Chondrocyte (in vitro differentiated cells): ENCODE data around the gene YTHDF1. TPM values are rescaled to one million over a fixed set of nuclear protein-coding genes. Genes with fewer than 3 reads are reported as not detected.

Source experiments
- DNase-seq: peaks from one replicate; pipeline ENCODE4 v3.0.0; 2021; ENCODE audit warnings: mixed read lengths, low spot score
- H3K27ac Mint-ChIP-seq: one replicate; pipeline ENCODE4 v1.8.0; 2021; ENCODE audit warnings: mild to moderate bottlenecking, moderate library complexity, mixed read lengths; ENCODE audit not compliant: unreplicated experiment
- H3K27me3 Mint-ChIP-seq: 2 replicates; pipeline ENCODE4 v1.8.0; 2021; ENCODE audit warnings: low read depth, mixed read lengths
- H3K36me3 Mint-ChIP-seq: 2 replicates; pipeline ENCODE4 v1.8.0; 2021; ENCODE audit warnings: low read depth, mixed read lengths
- H3K4me1 Mint-ChIP-seq: 2 replicates; pipeline ENCODE4 v1.8.0; 2021; ENCODE audit warnings: low read depth, mild to moderate bottlenecking, mixed read lengths
- H3K4me3 Mint-ChIP-seq: one replicate; pipeline ENCODE4 v1.8.0; 2021; ENCODE audit warnings: mild to moderate bottlenecking, moderate library complexity, mixed read lengths; ENCODE audit not compliant: unreplicated experiment
- H3K9me3 Mint-ChIP-seq: 2 replicates; pipeline ENCODE4 v1.8.0; 2021; ENCODE audit warnings: low read depth, mixed read lengths
- CTCF ChIP-seq: fragments of 200-600 bp; sonication (generic); IDR thresholded peaks from 2 replicates; pipeline ENCODE4 v1.5.0; 2021; ENCODE audit warnings: antibody characterized with exemption, mild to moderate bottlenecking, moderate library complexity
- total RNA-seq: library from RNA; stranded (reverse); gene quantifications from 3 replicates; pipeline ENCODE4 v1.2.1, GENCODE V29; 2021

YTHDF1 gene
- total RNA-seq, 1 donor from 2014 or later, result 39.1 TPM

- no peak for DNase-seq
- H3K4me3 Mint-ChIP-seq, result no peak overlapping the region
- peaks cover 12% of the 10 kb centered on the region for H3K4me1 Mint-ChIP-seq
- TF ChIP-seq CTCF, result no peak
- H3K36me3 Mint-ChIP-seq, result peaks cover 2% of the 10 kb centered on the region
- no peak overlapping the region for H3K27ac Mint-ChIP-seq
- H3K9me3 Mint-ChIP-seq, result no peaks in the 10 kb centered on the region
- H3K27me3 Mint-ChIP-seq, result peaks cover 47% of the 10 kb centered on the region
Measured at GRCh38 chr20:63174309-63175037, 41.5 kb downstream of the YTHDF1 start.

GRCh38 chr20:63173552-63174191, 42.3 kb downstream of the YTHDF1 start:
- peaks cover 2% of the 10 kb centered on the region for H3K36me3 Mint-ChIP-seq
- peaks cover 10% of the 10 kb centered on the region for H3K4me1 Mint-ChIP-seq
- H3K27me3 Mint-ChIP-seq, result peaks cover 47% of the 10 kb centered on the region
- H3K9me3 Mint-ChIP-seq, result no peaks in the 10 kb centered on the region
- no peak for DNase-seq
- H3K4me3 Mint-ChIP-seq, result no peak overlapping the region
- no peak for TF ChIP-seq CTCF
- H3K27ac Mint-ChIP-seq, result no peak overlapping the region

- no peak overlapping the region for H3K27ac Mint-ChIP-seq
- no peak for DNase-seq
- H3K4me1 Mint-ChIP-seq, result peaks cover 8% of the 10 kb centered on the region
- TF ChIP-seq CTCF, result no peak
- peaks cover 45% of the 10 kb centered on the region for H3K27me3 Mint-ChIP-seq
- no peaks in the 10 kb centered on the region for H3K9me3 Mint-ChIP-seq
- H3K4me3 Mint-ChIP-seq, result no peak overlapping the region
- H3K36me3 Mint-ChIP-seq, result peaks cover 2% of the 10 kb centered on the region
Measured at GRCh38 chr20:63172726-63173125, 43.2 kb downstream of the YTHDF1 start.

- H3K4me1 Mint-ChIP-seq, result peaks cover 7% of the 10 kb centered on the region
- H3K36me3 Mint-ChIP-seq, result peaks cover 2% of the 10 kb centered on the region
- peaks cover 44% of the 10 kb centered on the region for H3K27me3 Mint-ChIP-seq
- TF ChIP-seq CTCF, result no peak
- no peak overlapping the region for H3K27ac Mint-ChIP-seq
- H3K4me3 Mint-ChIP-seq, result no peak overlapping the region
- no peak for DNase-seq
- H3K9me3 Mint-ChIP-seq, result no peaks in the 10 kb centered on the region
Measured at GRCh38 chr20:63171991-63172390, 43.9 kb downstream of the YTHDF1 start.

- TF ChIP-seq CTCF, result no peak
- H3K4me1 Mint-ChIP-seq, result no peaks in the 10 kb centered on the region
- H3K27ac Mint-ChIP-seq, result no peak overlapping the region
- H3K4me3 Mint-ChIP-seq, result no peak overlapping the region
- no peaks in the 10 kb centered on the region for H3K36me3 Mint-ChIP-seq
- no peaks in the 10 kb centered on the region for H3K9me3 Mint-ChIP-seq
- DNase-seq, result no peak
- H3K27me3 Mint-ChIP-seq, result peaks cover 43% of the 10 kb centered on the region
Measured at GRCh38 chr20:63169681-63170080, 46.2 kb downstream of the YTHDF1 start.
